Activated T-cell treated with anti-CD3 and anti-CD28 coated beads for 24 hours (primary cell): ENCODE results near the gene PAM16.
A peak's percentile ranks its signal among the peaks of the same experiment; 100 is the strongest.

Experiments
- DNase-seq: peaks from one replicate; pipeline ENCODE4 v3.0.0-alpha.2; 2020; ENCODE audit warnings: low read depth

Gene PAM16

DNA sequence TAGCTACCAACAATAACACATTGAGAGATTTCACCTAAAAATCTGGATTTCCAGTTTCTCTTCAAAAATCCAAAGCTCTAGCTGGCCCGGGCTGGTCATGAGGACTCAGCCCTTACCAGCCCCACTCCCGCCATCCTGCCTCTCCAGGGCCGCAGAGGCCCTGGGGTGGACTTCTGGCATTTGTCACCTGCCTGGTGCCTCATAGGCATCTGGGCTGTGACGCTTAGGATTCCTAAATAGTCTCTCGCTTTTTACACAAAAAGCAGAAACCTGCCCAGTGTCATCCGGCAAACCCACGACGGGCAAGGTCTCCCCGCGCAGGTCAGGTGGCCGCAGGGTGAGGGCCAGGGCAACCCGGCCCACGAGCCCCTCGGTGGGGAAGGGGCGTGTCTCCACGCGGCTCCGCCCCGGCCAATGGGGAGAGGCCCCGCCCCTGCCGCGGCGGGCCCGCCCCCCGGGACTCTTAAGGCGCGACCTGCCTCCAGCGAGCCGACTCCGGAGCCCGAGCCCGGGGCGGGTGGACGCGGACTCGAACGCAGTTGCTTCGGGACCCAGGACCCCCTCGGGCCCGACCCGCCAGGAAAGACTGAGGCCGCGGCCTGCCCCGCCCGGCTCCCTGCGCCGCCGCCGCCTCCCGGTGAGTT lies 20.4 kb upstream of the PAM16 start, which contains the start of gene VASN:
TSS of gene VASN (plus strand) at position 492 of the 644 bp plus-strand sequence. CDS start 9,030 bp downstream, outside the sequence.
- peak; percentile 61 for DNase-seq

DNA sequence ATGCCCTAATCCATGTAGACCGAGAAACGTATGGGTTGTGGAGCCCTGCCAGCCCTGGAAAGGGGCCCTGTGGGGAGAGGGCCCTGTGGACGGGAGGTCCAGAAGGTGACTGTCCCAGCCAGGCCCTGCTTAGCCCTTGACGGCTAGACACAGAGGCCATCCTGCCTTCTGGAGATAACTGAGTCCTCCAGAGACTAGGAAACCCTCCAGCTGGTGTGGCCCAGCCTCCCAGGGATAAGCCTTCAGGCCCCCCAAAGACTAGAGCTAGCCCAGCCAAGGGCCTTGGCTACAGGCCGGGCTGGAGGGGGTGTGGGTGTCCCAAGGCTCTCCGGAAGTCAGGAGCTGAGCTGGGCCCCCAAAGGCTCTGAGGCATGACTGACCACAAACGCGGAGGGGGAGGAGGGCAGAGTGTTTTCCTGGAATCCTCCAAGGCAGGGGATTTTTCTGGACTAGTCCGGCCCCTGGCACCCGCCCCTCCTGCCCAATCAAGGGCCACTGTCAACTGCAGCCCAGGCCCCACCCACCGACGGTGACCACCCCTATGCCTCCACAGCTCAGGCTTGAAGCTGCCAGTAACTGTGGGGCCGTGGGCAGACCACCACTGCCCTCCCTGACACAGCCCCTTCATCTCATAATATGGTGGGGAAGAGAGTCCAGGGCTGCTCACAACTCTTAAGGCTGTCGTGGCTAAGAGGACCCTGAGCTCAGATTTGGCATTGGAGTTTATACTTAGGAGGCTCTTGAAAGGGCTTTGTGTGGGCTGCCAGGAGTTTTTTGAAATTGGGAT lies 19.6 kb upstream of the PAM16 start:
- no peak for DNase-seq

DNA sequence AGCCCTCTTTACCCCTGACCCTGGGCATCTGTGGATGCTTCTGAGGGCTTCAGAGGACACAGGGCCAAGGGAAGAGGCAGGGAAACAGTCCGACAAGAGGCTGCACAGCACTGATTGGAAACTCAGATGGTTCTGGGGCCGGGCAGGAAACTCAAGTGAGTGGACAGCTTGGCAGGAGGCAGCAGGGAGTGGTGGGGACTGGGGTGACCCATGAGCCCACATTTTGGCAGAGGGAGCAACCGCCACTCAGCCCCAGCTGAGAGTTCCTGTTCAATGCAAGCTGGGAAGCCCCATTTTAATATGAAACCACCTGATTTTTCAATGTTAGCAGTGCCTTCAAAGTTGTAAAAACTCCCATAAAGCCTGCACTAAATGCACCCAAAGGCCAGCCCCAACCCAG lies 19.0 kb upstream of the PAM16 start:
- no peak for DNase-seq

DNA sequence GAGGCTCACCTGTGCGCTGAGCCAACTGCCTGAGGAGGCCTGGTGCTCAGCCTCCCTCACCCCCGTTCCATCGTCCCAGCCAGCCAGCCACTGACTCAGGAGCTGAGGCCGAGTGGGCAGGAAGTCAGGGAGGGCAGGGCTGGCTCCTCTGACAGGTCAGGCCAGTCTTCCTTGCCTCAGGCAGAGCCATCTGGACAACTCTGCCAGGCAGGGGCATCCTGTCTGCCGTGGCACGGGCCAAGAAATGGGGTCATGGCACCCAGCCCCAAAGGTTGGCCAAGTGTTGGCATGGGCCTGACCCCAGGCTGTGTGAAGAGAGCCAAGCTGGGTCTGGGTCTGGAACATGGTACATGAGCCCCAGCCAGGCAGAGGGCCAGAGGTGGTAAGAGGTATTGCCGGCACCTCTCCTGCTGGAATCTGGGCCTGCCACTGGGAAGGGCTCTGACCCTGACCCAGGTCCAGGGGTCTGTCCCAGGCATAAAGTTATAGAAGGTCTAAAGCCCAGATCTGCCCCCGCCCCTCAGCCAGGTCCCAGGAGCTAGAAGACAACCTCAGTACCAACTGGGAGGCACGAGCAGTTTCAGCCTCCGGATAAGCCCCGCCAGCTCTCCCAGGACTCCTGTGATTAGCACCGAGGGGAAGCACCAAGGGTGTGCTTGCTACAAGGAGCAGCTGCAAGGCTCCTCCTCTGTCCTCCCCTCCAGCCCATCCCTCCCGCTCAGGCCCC lies 18.0 kb upstream of the PAM16 start:
- no peak for DNase-seq

DNA sequence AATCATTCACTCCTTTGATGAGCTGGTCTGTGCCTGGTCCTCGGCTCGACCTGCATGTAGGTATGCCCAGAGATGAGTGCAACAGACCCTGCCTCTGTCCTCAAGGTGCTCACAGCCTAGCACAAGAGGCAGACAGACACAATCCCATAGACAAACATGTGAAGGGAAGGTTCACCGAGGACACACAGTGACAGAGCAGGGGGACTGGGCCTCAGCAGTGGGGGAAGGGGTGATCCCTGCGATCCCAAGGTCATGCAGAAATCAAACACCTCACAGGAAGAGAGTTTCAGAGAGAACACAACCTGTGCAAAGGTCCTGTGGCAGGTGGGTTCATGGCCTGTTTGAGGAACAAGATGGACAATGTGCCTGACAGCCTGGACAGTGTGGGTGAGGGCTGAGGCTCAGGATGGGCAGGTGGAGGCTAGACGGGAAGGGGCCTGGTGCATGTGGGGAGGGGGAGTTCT lies 16.3 kb upstream of the PAM16 start:
- DNase-seq = no peak

DNA sequence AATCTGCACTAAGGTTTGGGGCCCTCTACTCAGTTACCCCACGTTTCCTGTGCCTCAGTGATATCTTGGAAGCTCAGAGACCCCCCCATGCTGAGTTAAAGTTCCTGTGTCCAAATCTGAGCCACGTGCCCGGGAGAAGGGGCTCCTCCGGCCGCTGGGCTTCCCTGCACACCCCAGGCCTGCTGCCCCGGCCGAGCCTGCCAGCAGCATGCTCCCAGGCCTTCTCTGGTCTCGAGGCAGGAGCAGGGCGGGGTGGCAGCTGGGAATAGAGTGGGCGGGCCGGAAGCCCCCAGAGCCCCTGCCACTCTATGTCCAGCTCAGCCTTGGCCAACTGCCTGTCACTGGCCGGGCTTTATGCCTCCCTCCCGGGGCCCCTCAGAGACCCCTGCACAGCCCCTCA lies 14.9 kb upstream of the PAM16 start:
- no peak for DNase-seq

DNA sequence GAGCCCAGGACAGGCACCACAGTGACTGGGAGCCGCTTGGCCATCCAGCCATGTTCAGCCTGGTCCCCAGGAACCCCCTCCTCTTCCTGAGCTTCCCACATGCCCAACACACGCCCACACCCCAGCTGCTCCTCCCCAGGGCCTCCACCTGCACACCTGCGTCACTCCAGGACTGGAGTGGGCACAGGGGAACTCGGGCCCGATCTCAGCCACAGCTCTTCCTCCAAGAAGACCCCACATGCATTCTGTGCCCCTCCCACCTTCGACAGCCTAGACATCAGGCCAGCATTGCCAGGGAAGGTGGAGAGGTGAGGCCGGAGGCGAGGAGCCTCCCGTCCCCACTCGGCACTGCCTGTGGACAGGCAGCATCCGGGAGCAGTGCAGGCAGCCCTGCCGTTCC lies 14.5 kb upstream of the PAM16 start:
- no peak for DNase-seq

DNA sequence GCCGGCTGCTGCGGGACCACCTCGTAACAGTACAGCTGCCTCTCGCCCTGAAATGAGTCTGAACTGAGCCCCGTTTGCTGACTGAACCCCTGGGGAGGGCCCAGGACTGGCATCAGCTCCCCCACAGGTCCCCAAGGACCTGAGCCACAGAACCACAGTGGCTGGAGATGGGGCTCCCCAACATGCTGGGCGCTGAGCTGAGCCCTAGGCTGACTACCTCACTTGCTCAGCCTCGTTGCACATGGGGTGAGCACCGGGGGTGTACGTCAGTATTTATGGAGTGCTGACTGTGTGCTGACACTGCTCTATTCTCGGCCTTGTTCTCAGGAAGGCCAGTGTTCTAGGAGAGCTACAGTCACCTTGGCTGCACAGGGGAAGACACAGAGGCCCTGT lies 13.9 kb upstream of the PAM16 start:
- DNase-seq = no peak

DNA sequence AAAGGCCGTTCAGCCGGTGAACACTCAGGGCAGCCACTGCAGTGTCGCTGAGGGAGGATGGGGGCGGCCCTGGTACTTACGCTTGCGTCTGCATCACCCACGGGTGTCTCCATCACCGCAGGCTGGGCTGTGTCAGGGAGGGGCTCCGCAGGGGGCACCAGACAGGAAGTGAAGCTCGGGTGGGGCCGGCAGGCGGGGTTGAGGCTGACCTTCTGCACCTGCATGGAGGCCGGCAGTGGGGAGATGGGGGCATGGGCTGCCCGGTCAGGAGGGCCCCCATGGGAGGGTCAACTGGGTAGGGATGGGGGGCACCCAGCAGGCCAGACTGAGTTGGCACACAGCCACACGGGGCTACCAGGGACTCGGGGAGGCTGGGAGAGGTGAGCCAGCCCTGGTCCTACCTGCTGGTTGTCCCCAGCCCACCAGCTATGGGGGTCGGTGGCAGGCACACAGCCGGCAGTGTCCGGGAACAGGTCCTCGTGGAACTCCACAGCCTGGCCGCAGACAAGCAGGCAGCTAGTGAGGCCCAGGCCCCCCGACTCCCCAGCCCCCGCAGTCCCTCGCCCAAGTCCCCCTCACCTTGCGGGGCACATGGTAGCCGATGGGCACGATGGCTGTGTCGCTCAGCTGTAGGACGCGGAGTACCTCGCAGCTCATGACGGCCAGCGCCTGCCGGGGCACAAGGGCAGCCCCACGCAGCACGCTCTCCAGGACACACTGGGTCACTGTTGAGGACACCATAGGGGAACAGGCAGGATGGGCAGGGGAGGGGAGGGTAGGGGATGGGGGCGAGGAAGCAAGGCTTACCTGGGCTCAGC lies 13.3 kb upstream of the PAM16 start:
- DNase-seq = no peak

DNA sequence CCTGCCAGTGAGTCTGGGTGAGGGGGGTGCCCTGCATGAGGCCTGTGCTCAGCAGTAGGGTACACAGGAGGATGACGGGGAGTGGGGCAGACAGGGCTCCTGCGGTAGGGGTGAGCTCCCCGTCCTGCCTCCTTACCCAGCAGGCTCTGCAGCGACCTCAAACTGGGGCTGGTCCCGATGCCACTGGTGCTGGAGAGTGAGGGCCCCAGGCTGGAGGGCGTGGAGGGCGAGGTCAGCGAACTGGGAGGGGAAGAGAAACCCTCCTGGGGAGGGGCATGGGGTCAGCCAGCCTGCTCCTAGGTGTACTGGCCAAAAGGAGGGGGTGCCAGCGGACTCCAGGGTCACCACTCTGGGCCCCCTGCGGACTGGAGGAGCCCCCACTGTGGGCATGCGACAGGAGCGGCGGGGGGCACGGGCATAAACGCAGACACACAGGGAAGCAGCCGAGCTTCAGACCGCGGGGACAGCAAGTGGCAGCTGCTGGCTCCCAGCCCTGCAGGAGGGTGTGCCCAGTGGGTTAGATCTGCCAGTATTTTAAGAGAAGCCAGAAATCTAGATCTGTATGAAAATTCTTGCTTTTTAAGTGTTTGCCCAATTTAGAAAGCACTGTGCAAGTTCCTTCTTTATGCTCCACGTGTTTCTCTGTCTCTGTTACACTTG lies 11.5 kb upstream of the PAM16 start:
- no peak for DNase-seq

DNA sequence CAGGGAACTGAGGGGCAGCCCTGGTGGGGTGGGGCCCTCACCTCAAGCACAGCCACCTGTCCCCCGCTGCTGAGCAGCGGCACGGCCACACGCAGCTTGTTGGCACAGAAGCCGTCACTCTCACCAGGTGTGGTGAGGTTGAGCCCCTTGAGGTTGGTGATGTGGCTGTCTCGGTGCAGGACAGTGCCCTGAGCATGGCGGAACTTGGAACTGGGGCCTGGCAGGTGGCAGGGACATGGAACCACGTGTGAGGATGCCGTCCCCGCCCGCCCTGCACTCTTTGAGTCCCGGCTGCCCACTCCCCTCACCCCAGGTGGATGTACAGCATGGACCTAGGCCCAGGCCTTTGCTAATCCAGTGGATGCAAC lies 10.8 kb upstream of the PAM16 start:
- no peak for DNase-seq

DNA sequence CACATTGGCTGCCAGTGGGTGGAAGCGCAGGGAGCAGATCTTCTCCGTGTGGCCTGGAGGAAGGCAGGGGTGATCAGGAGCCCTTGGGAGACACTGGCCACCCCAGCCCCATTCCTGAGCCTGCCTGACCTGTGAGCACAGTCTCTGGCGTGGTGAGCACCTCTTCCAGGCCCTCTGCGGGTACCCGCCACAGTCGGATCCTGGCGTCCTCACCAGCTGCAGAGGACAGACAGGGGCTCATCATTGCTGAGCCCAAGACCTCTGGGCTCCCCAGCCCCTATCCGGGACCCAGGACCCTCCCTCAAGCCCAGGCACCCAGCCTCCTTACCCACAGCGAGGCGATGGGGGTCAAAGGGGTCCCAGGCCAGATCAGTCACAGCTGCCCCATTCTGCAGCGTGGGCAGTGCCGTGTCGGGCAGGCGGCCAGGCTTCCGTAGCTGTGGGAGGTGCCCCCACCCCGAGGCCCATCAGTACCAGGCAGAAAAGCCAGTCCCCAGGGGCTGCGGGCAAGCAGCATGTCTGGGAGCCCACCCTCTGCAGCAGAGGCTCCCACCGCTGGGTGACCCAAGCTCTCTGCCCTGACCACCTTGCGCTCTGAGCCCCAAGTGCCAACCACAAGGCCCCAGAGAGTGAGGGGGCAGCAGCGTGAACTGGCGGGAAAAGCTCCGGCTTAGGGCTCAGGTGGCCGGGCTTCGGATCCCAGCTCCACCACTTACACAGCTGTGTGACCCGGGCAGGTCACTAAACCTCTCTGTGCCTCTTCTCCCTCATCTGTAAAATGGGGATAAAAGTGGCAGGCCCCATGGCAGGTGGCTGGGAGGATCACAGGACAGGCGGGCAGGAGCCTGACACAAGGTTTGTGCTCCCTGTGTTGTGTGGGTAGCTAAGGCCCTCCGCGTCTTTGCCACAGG lies 10.2 kb upstream of the PAM16 start:
- DNase-seq = no peak

DNA sequence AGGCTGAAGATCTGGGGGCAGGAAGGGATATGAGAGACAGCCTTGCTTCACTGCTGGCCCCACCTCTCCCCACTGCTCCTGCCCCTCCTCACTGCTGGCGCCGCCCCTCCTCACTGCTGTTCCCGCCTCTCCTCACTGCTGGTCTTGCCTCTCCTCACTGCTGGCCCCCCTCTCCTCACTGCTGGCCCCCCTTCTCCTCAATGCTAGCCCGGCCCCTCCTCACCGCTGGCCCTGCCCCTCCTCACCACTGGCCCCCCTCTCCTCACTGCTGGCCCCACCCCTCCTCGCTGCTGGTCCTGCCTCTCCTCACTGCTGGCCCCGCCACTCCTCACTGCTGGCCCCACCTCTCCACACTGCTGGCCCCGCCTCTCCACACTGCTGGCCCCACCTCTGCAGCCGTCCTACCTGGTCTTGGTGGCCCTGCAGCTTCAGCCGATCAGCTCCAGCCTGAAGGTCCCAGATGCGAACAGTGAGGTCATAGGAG lies 9.5 kb upstream of the PAM16 start:
- no peak for DNase-seq

DNA sequence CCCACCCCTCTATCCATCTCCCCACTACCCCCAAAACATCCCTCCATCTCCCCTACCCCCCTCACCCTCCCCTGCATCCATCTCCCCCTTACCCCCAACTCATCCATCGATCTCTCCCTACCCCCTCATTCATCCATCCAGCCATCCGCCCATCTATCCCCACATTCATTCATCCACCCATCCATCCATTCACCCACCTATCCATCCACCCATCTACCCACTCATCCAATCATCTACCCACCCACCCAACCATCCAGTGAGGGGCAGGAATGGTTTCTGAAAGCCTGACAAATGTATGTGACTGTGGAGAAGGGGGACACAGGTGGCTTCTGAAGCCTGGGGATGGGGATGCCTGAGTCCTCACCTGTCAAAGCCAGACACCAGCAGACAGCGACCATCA lies 8.8 kb upstream of the PAM16 start:
- DNase-seq = no peak

DNA sequence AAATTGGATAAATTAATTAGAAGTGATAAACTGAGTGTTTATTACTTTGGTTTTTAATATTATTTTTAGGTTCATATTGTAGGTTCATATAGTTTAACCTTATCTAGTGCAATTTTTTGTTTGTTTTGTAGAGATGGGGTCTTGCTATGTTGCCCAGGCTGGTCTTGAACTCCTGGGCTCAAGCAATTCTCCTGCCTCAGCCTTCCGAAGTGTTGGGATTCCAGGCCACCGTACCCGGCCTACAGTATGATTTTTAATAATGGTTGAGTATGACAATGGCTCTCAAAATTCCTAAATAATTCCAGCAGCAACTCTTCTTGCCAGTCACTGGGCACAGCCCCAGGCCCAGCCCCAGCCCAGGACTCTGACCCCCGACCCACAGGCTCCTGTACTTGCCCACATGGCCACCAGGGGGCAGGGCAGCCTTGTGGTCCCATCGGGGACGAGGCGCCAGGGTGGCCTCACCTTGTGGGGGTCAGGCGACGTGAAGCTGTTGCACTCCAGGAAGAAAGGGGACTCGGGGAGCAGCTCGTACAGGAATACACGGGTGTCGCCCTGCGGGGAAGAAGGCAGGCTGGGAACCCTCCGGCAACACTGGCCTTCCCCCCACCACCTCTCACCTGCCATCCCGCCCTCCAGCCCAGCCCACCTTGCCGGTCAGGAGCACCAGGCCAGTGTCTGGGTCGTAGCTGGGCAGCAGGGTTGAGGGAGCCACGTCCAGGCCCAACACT lies 7.9 kb upstream of the PAM16 start:
- peak; percentile 57 for DNase-seq

DNA sequence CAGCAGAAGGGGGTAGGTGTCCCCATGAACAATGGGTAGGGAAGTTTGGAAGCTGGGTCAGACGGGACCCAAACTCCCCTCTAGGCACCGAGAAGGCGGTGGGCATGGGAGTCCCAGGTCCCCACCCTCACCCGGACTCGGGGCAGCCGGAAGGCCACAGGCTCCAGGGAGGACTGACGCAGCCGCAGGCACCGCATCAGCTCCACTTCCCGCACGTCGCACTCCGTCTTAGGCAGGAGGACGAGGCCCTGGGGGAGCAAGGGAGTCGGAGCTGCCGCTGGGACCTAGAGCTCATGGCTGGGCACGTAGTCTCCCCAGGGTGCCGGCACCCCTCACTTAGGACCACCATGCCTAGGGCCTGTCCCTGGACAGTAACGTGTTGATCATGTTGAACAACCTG lies 7.1 kb upstream of the PAM16 start:
- DNase-seq = no peak

DNA sequence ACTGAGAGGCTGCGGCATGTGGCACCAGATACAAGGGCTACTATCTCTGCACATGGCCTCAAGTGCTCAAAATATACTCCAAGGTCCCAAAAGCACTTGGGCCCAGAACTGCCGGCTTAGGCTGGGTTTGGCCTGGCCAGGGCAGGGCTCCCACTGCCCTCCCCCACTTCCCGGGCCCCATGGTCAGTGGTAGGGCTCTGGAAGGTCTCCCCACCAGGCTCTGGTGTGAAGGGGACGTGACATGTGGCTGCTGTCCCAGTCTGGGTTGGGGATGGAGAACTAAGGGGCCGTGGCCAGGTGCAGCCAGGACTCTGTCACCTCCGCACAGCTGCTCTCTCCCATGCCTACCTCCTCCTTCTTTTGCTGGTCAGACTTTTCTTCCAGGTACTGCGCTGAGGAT lies 5.7 kb upstream of the PAM16 start:
- DNase-seq = no peak

DNA sequence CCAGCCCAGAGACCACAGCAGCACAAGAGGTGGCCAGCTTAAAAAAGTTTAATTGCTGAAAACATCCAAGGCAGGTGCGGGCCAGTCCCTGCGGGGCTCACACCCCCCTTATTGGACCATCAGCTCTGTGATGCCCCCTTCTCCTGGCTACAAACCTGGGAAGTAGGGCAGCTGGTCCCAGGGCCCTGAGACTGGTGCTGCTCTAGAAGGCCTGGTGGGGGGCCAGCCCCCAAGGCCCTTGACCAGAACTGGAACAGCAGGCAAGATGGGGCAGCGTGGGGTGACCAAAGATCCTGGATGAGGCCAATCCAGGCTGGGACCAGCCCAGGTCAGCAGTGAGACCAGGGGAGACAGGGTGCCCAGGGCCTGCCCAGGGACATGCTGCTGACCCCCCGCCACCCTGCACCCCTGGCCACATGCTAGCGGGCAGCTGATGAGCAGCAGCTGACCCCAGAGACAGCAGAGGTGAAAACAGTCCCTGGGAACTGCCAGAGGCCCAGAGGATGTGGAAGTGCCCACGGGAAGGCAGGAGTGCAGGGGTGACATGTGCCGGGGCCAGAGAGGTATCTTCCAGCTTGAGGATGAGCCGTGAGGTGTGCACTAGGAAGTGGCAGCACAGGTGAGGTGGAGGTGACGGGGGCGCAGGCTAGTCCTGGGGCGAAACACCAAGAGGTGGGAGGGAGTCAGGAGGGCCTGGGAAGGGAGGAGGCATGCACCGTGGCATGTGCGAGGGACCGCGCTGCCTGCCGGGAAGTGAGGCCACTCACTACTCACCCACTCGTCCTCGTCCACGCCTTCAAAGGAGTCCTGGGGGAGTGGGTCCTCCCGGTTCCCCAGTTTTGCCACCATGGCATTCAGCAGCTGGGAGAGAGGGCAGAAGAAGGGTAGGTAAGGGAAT lies 3.6 kb upstream of the PAM16 start:
- no peak for DNase-seq

DNA sequence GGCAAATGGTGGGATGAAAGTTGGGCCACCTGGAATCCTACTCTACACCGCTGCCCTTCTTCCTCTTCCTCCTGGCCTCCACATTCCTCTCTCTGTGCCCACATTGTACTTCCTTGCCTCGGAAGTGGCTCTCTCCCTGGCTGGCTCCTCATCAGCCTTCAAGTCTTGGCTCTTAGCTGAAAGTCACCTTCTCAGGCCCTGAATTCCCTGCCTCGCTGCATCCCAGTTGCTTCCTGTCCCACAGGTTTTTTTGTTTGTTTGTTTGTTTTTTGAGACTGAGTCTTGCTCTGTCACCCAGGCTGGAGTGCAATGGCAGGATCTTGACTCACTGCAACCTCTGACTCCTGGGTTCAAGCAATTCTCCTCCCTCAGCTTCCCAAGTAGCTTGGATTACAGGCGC lies 2.6 kb upstream of the PAM16 start:
- no peak for DNase-seq
